HepG2 (cell line): ENCODE data around the gene PHF13. TPM values are rescaled to one million over a fixed set of nuclear protein-coding genes. Genes with fewer than 3 reads are reported as not detected.

ENCODE experiments used
- CCAR2 ChIP-seq: fragments of 200-400 bp; formaldehyde crosslinking; optimal IDR thresholded peaks from 2 replicates; pipeline ENCODE3; 2018; ENCODE audit warnings: low read depth, mild to moderate bottlenecking, low read length, moderate library complexity
- ELF3 ChIP-seq: IDR thresholded peaks from 2 replicates; pipeline ENCODE4 v1.6.1; 2016; ENCODE audit warnings: missing genetic modification reagents, missing compliant biosample characterization
- FOXP1 ChIP-seq, 2 experiments: fragments of 450-650 bp in 1 of 2; IDR thresholded peaks; 2 replicates each; pipeline ENCODE4 v1.6.1; 2017 to 2018; ENCODE audit warnings: antibody characterized with exemption in 1 of 2
- KMT2B ChIP-seq: IDR thresholded peaks from 2 replicates; pipeline ENCODE4 v1.6.1; 2016; ENCODE audit warnings: missing genetic modification reagents, missing compliant biosample characterization
- TBL1XR1 ChIP-seq: fragments of 150-350 bp; IDR thresholded peaks from 2 replicates; pipeline ENCODE4 v1.6.1; 2014; ENCODE audit warnings: borderline replicate concordance, low read length; ENCODE audit not compliant: partially characterized antibody
- THAP7 ChIP-seq: sonication (generic); formaldehyde crosslinking; IDR thresholded peaks from 2 replicates; pipeline ENCODE4 v1.8.1; 2023; ENCODE audit warnings: mild to moderate bottlenecking, missing genetic modification reagents
- ZBTB40 ChIP-seq, 2 experiments: fragments of 450-650 bp in 1 of 2; sonication (generic) in 1 of 2; formaldehyde crosslinking in 1 of 2; IDR thresholded peaks; 2 replicates each; pipeline versions ENCODE4 v1.6.1 to v1.8.0; 2016 to 2022; ENCODE audit warnings: antibody characterized with exemption in 1 of 2, mild to moderate bottlenecking in 1 of 2, missing genetic modification reagents in 1 of 2
- ZEB1 ChIP-seq: IDR thresholded peaks from 2 replicates; pipeline ENCODE4 v1.6.1; 2012; ENCODE audit warnings: mild to moderate bottlenecking, low read depth, inconsistent platforms; ENCODE audit not compliant: insufficient replicate concordance
- ZGPAT ChIP-seq: IDR thresholded peaks from 2 replicates; pipeline ENCODE4 v1.6.1; 2016; ENCODE audit warnings: mild to moderate bottlenecking
- ZNF264 ChIP-seq: sonication (generic); formaldehyde crosslinking; IDR thresholded peaks from 2 replicates; pipeline ENCODE4 v1.4.0; 2020; ENCODE audit warnings: missing genetic modification reagents
- ZNF280D ChIP-seq: sonication (generic); formaldehyde crosslinking; IDR thresholded peaks from 2 replicates; pipeline ENCODE4 v1.5.1; 2020; ENCODE audit warnings: mild to moderate bottlenecking, missing genetic modification reagents
- ZNF367 ChIP-seq: sonication (generic); formaldehyde crosslinking; IDR thresholded peaks from 2 replicates; pipeline ENCODE4 v1.4.0; 2020; ENCODE audit warnings: missing genetic modification reagents, borderline replicate concordance
- ZNF607 ChIP-seq: sonication (generic); formaldehyde crosslinking; IDR thresholded peaks from 2 replicates; pipeline ENCODE4 v1.5.1; 2020; ENCODE audit warnings: missing genetic modification reagents, mild to moderate bottlenecking, borderline replicate concordance
- ZSCAN20 ChIP-seq: sonication (generic); formaldehyde crosslinking; IDR thresholded peaks from 2 replicates; pipeline ENCODE4 v1.4.0; 2020; ENCODE audit warnings: missing genetic modification reagents, mild to moderate bottlenecking, borderline replicate concordance
- polyA plus RNA-seq, 8 experiments: library from polyadenylated mRNA; depleted of rRNA in 3 of 8; stranded (reverse) in 7 of 8; unstranded in 1 of 8; fragments of >200 nt; fragmentation: Illumina TruSeq in 4 of 8; extraction: Trizol in 4 of 8; gene quantifications; 2 replicates each; pipeline versions ENCODE4 v1.2.1 to v1.2.3, GENCODE V29; 2011 to 2016; ENCODE audit warnings: low read depth in 4 of 8, missing spikeins in 1 of 8, mixed read lengths in 1 of 8; ENCODE audit not compliant: insufficient read depth in 1 of 8
- total RNA-seq, 5 experiments: library from RNA; depleted of rRNA; stranded (reverse); fragments of >200 nt; fragmentation: Illumina TruSeq; extraction: Trizol; gene quantifications; 2 replicates each; pipeline ENCODE4 v1.2.3, GENCODE V29; 2016; ENCODE audit warnings: low read depth in 1 of 5

Gene PHF13
- total and polyA plus RNA-seq, 2 of the 13 experiments (the other 11 are each of a cell fraction or from before 2014, with no cell fraction given): 4.7 to 7.4 TPM

GRCh38 chr1:6582370-6582769 lies 31.2 kb upstream of the PHF13 start (continued):
- TF ChIP-seq ZBTB40 (IDR thresholded peaks at IDR 0.05) (no peak), ZBTB40 (CRISPR knock-in tag; IDR thresholded peaks at IDR 0.05) (peak; percentile 71; the same call in 1 of the 2 replicates), ZNF280D (CRISPR knock-in tag) (no peak), ZNF607 (CRISPR knock-in tag) (peak; percentile 84; the same call in 1 of the 2 replicates), ZSCAN20 (CRISPR knock-in tag) (no peak), ZNF264 (CRISPR knock-in tag) (0 out of 2 replicates have a peak, but pooled peaks have one; percentile 30), ZEB1 (peak; percentile 59), THAP7 (CRISPR knock-in tag) (no peak; the same call in 1 of the 2 replicates), KMT2B (0 out of 2 replicates have a peak, but pooled peaks have one; percentile 26), ZNF367 (no peak), FOXP1 (IDR thresholded peaks at IDR 0.05) (peak; percentile 74), FOXP1 (CRISPR knock-in tag; IDR thresholded peaks at IDR 0.05) (peak; percentile 95), ELF3 (CRISPR knock-in tag) (peak; percentile 91), TBL1XR1 (peak; percentile 12), ZGPAT (CRISPR knock-in tag) (peak; percentile 76), CCAR2 (no peak)
